SW 1271 (cell line): ENCODE results near the gene UPB1.

Experiments
- DNase-seq, 2 experiments: peaks; one replicate each; lab custom pipeline; 2025; lab: John Stamatoyannopoulos, UW

Gene UPB1

DNA sequence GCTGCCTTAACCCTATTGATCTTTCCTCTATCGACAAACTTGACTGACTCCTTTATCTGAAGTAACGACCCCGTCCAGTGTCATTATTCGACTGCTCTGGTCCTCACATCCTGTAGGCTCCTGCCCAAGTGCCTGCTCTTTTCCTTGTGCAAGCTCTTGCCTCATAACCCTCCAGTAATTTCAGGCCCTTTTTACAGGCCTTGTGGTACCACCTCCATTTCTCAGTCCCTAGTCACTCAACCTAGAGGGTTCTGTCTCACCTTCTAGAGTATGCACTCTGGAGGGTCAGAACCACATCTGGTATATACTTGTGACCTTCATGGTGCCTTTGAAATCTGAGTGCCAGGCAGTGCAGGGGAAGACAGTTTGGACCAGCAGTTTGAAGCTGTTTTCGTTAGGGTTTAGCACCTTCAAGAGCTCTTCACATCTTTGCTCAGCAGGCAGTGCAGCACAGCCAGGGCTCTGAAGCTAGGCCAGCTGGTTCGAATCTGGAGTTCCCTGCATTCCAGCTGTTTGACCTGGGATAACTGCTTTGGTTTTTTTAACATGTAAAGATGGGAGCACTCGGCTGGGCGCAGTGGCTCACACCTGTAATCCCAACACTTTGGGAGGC, 71.9 kb downstream of the UPB1 start:
- no peak for DNase-seq

- no peak for DNase-seq
Observed at GRCh38 chr22:24567668-24568067, 72.5 kb downstream of the UPB1 start.

DNA sequence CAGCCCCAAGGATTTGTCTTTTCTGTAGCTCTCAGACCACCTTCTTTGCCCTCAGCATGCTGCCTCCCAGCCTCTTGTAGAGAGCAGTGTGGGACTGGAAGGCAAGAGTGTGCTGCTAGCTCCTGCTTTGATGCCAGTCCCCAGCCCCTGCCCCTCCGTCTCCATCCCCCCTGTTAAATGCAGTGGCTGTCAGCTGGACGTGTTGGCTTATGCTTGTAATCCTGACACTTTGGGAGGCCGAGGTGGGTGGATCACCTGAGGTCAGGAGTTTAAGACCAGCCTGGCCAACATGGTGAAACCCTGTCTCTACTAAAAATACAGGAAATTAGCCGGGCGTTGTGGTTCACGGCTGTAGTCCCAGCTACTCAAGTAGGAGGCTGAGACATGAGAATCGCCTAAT, 76.1 kb downstream of the UPB1 start:
- no peak for DNase-seq

GRCh38 chr22:24576778-24577177, 81.6 kb downstream of the UPB1 start:
- no peak for DNase-seq
